HCT116 (cell line): Measurements from ENCODE around the gene SELPLG. TPM values are rescaled to one million over a fixed set of nuclear protein-coding genes. Genes with fewer than 3 reads are reported as not detected.

Source experiments
- ATAC-seq: fragments of 200-7000 bp; cut with Tn5 transposase; 2 replicates; pipeline ENCODE4 v1.9.1; 2020; ENCODE audit warnings: mild to moderate bottlenecking, moderate library complexity
- BruUV-seq: library from RNA; stranded (reverse); fragments of 400-500 nt; replicated peaks from 2 replicates; lab custom pipeline; 2021; lab: Mats Ljungman, UMichigan
- CTCF ChIA-PET: fragments of 300-600 bp; sonication (Branson Sonifier 250); formaldehyde crosslinking; loops from one replicate; lab custom pipeline; 2021; ENCODE audit warnings: antibody characterized with exemption; lab: Charles Lee
- POLR2A ChIA-PET: fragments of 300-600, 350-600 bp; sonication (Branson Sonifier 250); formaldehyde crosslinking; loops from one replicate; lab custom pipeline; 2021; ENCODE audit warnings: antibody characterized with exemption; lab: Charles Lee
- RAD21 ChIA-PET, 2 experiments: fragments of 300-600 bp; sonication (Branson Sonifier 250); formaldehyde crosslinking; loops; one replicate each; lab custom pipeline; 2023; ENCODE audit warnings: low total read pairs in 2 of 2; ENCODE audit not compliant: uncharacterized antibody in 2 of 2, unreplicated experiment in 2 of 2, low non-redundant PET in 1 of 2; lab: Charles Lee
- DNase-seq: peaks from one replicate; pipeline ENCODE4 v3.0.0-alpha.2; 2010; ENCODE audit warnings: low read depth, low spot score
- H2AFZ ChIP-seq: fragments of 200-600 bp; shearing (Covaris generic), sonication (generic); 2 replicates; pipeline ENCODE4 v1.6.1; 2017; ENCODE audit warnings: low read depth, mixed run types, mixed read lengths, antibody characterized with exemption, low read length; ENCODE audit not compliant: poor library complexity, severe bottlenecking
- H3K27ac ChIP-seq: 2 replicates; pipeline ENCODE4 v1.5.1; 2012; ENCODE audit warnings: low read depth, low read length
- H3K27me3 ChIP-seq: fragments of 200-600 bp; sonication (generic); 2 replicates; pipeline ENCODE4 v1.6.1; 2016; ENCODE audit warnings: mixed run types, low read length, mixed read lengths; ENCODE audit not compliant: insufficient read depth
- H3K36me3 ChIP-seq, 2 experiments: fragments of 200-500 bp in 1 of 2; fragments of 200-600 bp in 1 of 2; sonication (Bioruptor generic) in 1 of 2; sonication (generic) in 1 of 2; 2 replicates each; pipeline versions ENCODE4 v1.5.1 to v1.6.1; 2014 to 2016; ENCODE audit warnings: low read length in 2 of 2, inconsistent platforms in 1 of 2, mixed read lengths in 1 of 2, mixed run types in 1 of 2; ENCODE audit not compliant: insufficient read depth in 2 of 2, control insufficient read depth in 1 of 2
- H3K4me1 ChIP-seq, 2 experiments: fragments of 200-600 bp in 1 of 2; sonication (generic) in 1 of 2; 2 replicates each; pipeline versions ENCODE4 v1.5.1 to v1.6.1; 2012 to 2017; ENCODE audit warnings: low read length in 2 of 2, inconsistent platforms in 1 of 2, mild to moderate bottlenecking in 1 of 2, mixed read lengths in 1 of 2, mixed run types in 1 of 2, moderate library complexity in 1 of 2; ENCODE audit not compliant: insufficient read depth in 2 of 2, control insufficient read depth in 1 of 2
- H3K4me2 ChIP-seq: fragments of 200-600 bp; sonication (generic); 2 replicates; pipeline ENCODE4 v1.6.1; 2017; ENCODE audit warnings: mixed run types, low read length, mixed read lengths
- H3K4me3 ChIP-seq, 2 experiments: fragments of 200-600 bp in 1 of 2; sonication (generic) in 1 of 2; replicated peaks in 1 of 2; 2 replicates each; pipeline ENCODE4 v1.5.1; 2011 to 2016; ENCODE audit warnings: low read length in 2 of 2, control low read depth in 1 of 2, low read depth in 1 of 2, mild to moderate bottlenecking in 1 of 2, mixed read lengths in 1 of 2, mixed run types in 1 of 2
- H3K79me2 ChIP-seq: fragments of 200-600 bp; sonication (generic); 2 replicates; pipeline ENCODE4 v1.6.1; 2017; ENCODE audit warnings: mild to moderate bottlenecking, mixed run types, low read length, moderate library complexity, mixed read lengths; ENCODE audit not compliant: insufficient read depth
- H3K9ac ChIP-seq: fragments of 200-600 bp; sonication (generic); 2 replicates; pipeline ENCODE4 v1.6.1; 2016; ENCODE audit warnings: low read length, mixed read lengths
- H3K9me2 ChIP-seq: fragments of 200-600 bp; sonication (generic), shearing (Covaris generic); 2 replicates; pipeline ENCODE4 v1.6.1; 2017; ENCODE audit warnings: mixed run types, mild to moderate bottlenecking, moderate library complexity; ENCODE audit not compliant: insufficient read depth
- H3K9me3 ChIP-seq, 2 experiments: fragments of 200-500 bp in 1 of 2; fragments of 200-600 bp in 1 of 2; sonication (Bioruptor generic) in 1 of 2; sonication (generic) in 1 of 2; 2 replicates each; pipeline ENCODE4 v1.6.1; 2014 to 2017; ENCODE audit warnings: low read length in 2 of 2, mixed read lengths in 2 of 2, inconsistent platforms in 1 of 2, low read depth in 1 of 2, mild to moderate bottlenecking in 1 of 2, mixed run types in 1 of 2, moderate library complexity in 1 of 2; ENCODE audit not compliant: control insufficient read depth in 1 of 2, insufficient read depth in 1 of 2
- H4K20me1 ChIP-seq: fragments of 200-600 bp; sonication (generic), shearing (Covaris generic); 2 replicates; pipeline ENCODE4 v1.6.1; 2017; ENCODE audit warnings: mixed run types, mild to moderate bottlenecking, moderate library complexity; ENCODE audit not compliant: insufficient read depth
- ATF3 ChIP-seq: IDR thresholded peaks from 2 replicates; pipeline ENCODE4 v1.6.1; 2012
- CBX3 ChIP-seq: IDR thresholded peaks from 2 replicates; pipeline ENCODE4 v1.6.1; 2012; ENCODE audit warnings: low read depth
- CEBPB ChIP-seq: IDR thresholded peaks from 2 replicates; pipeline ENCODE4 v1.6.1; 2012; ENCODE audit warnings: low read depth
- CTCF ChIP-seq, 3 experiments: fragments of 200-600 bp in 1 of 3; sonication (generic) in 1 of 3; IDR thresholded peaks in 2 of 3; conservative IDR thresholded peaks in 1 of 3; 2 replicates each; pipeline ENCODE4 v1.5.1; 2012 to 2017; ENCODE audit warnings: low read depth in 2 of 3, low read length in 2 of 3, antibody characterized with exemption in 1 of 3, borderline replicate concordance in 1 of 3, control low read depth in 1 of 3, mild to moderate bottlenecking in 1 of 3, mixed read lengths in 1 of 3, mixed run types in 1 of 3, moderate library complexity in 1 of 3; ENCODE audit not compliant: insufficient read depth in 1 of 3
- EZH2phosphoT487 ChIP-seq: fragments of 200-600 bp; IDR thresholded peaks from 2 replicates; pipeline ENCODE4 v1.6.1; 2018; ENCODE audit warnings: antibody characterized with exemption, borderline replicate concordance
- JUND ChIP-seq: IDR thresholded peaks from 2 replicates; pipeline ENCODE4 v1.6.1; 2012
- MAX ChIP-seq: IDR thresholded peaks from 2 replicates; pipeline ENCODE4 v1.6.1; 2012
- POLR2A ChIP-seq: IDR thresholded peaks from 2 replicates; pipeline ENCODE4 v1.7.0; 2011; ENCODE audit warnings: borderline replicate concordance; ENCODE audit not compliant: insufficient read depth, insufficient read length; ENCODE audit errors: extremely low read depth
- POLR2AphosphoS5 ChIP-seq: IDR thresholded peaks from 2 replicates; pipeline ENCODE4 v1.6.1; 2011; ENCODE audit warnings: mild to moderate bottlenecking, low read depth, low read length, moderate library complexity
- RAD21 ChIP-seq: IDR thresholded peaks from 2 replicates; pipeline ENCODE4 v1.6.1; 2012; ENCODE audit warnings: low read depth, mild to moderate bottlenecking
- REST ChIP-seq: IDR thresholded peaks from 2 replicates; pipeline ENCODE4 v1.6.1; 2012; ENCODE audit warnings: low read depth
- SIN3A ChIP-seq: IDR thresholded peaks from 2 replicates; pipeline ENCODE4 v1.6.1; 2012; ENCODE audit warnings: low read depth
- SP1 ChIP-seq: IDR thresholded peaks from 2 replicates; pipeline ENCODE4 v1.6.1; 2012; ENCODE audit warnings: low read depth
- SRF ChIP-seq: IDR thresholded peaks from 2 replicates; pipeline ENCODE4 v1.6.1; 2012; ENCODE audit warnings: low read depth
- TCF7L2 ChIP-seq: IDR thresholded peaks from 2 replicates; pipeline ENCODE4 v1.7.0; 2011; ENCODE audit warnings: borderline replicate concordance, inconsistent platforms; ENCODE audit not compliant: insufficient read depth, insufficient read length; ENCODE audit errors: extremely low read depth
- YY1 ChIP-seq: IDR thresholded peaks from 2 replicates; pipeline ENCODE4 v1.6.1; 2011; ENCODE audit warnings: low read length, low read depth, moderate library complexity, mild to moderate bottlenecking; ENCODE audit not compliant: insufficient replicate concordance; ENCODE audit errors: extremely low read depth
- ZBTB33 ChIP-seq: IDR thresholded peaks from 2 replicates; pipeline ENCODE4 v1.6.1; 2011; ENCODE audit warnings: mild to moderate bottlenecking, low read length, moderate library complexity; ENCODE audit not compliant: insufficient replicate concordance; ENCODE audit errors: extremely low read depth
- ZFX ChIP-seq: fragments of 450-650 bp; IDR thresholded peaks from 2 replicates; pipeline ENCODE4 v1.6.1; 2017
- ZNF274 ChIP-seq: fragments of 200-500 bp; sonication (Bioruptor generic); IDR thresholded peaks from 2 replicates; pipeline ENCODE4 v1.6.1; 2014; ENCODE audit warnings: mild to moderate bottlenecking, low read depth, low read length, inconsistent platforms
- intact Hi-C: fragments of 100-400 bp; cut with micrococcal nuclease; formaldehyde crosslinking; loops from 2 replicates; pipeline ENCODE4 v1.10.0; 2022
- total RNA-seq: library from RNA; stranded (reverse); gene quantifications from one replicate; pipeline ENCODE4 v1.2.1, GENCODE V29; 2021; ENCODE audit not compliant: unreplicated experiment

Gene SELPLG
- total RNA-seq, 1 experiment from 2014 or later = 1.2 TPM

- Histone ChIP-seq H3K4me3 (no peak overlapping the region), H3K36me3 (peaks cover 0 to 10% of the 10 kb centered on the region in 2 experiments; a peak in 1 of 4 replicates), H3K4me2 (no peak overlapping the region), H4K20me1 (no peaks in the 10 kb centered on the region), H3K9me3 (no peaks in the 10 kb centered on the region), H3K27ac (no peak overlapping the region), H3K9me2 (no peaks in the 10 kb centered on the region), H3K27me3 (no peaks in the 10 kb centered on the region), H3K9ac (no peak overlapping the region), H3K79me2 (peaks cover 7% of the 10 kb centered on the region; the same call in 1 of the 2 replicates), H3K4me1 (peaks cover 19 to 20% of the 10 kb centered on the region in 2 experiments), H2AFZ (no peak overlapping the region)
- no peak for ATAC-seq
- ChIA-PET RAD21 (no interaction called here), POLR2A (no interaction called here), CTCF (no interaction called here)
- BruUV-seq = no TSS peak
- intact Hi-C loops = no loop called here
- no peak for DNase-seq
- TF ChIP-seq SP1 (no peak), ZFX (no peak), ZBTB33 (no peak), CEBPB (no peak), ZNF274 (no peak), POLR2A (no peak), ATF3 (no peak), CBX3 (no peak), CTCF (IDR thresholded peaks at IDR 0.05 in 2 of 3, conservative IDR thresholded peaks at IDR 0.05 in 1 of 3; ENCODE audit: borderline replicate concordance in 1 of 3, insufficient read depth in 1 of 3, low read depth in 2 of 3, low read length in 2 of 3) (no peak), RAD21 (no peak), EZH2phosphoT487 (no peak), MAX (no peak), SIN3A (no peak), TCF7L2 (no peak), YY1 (no peak), POLR2AphosphoS5 (no peak), SRF (no peak), REST (no peak), JUND (no peak)
Observed at GRCh38 chr12:108657130-108657745, 23.5 kb upstream of the SELPLG start.
